GM19099 (cell line): ENCODE results near the gene IL2RA.

Source experiments
- POLR2A ChIP-seq: IDR thresholded peaks from 3 replicates; pipeline ENCODE4 v1.6.1; 2011; ENCODE audit warnings: low read depth; ENCODE audit not compliant: insufficient read length; ENCODE audit errors: extremely low read depth

The IL2RA gene

DNA sequence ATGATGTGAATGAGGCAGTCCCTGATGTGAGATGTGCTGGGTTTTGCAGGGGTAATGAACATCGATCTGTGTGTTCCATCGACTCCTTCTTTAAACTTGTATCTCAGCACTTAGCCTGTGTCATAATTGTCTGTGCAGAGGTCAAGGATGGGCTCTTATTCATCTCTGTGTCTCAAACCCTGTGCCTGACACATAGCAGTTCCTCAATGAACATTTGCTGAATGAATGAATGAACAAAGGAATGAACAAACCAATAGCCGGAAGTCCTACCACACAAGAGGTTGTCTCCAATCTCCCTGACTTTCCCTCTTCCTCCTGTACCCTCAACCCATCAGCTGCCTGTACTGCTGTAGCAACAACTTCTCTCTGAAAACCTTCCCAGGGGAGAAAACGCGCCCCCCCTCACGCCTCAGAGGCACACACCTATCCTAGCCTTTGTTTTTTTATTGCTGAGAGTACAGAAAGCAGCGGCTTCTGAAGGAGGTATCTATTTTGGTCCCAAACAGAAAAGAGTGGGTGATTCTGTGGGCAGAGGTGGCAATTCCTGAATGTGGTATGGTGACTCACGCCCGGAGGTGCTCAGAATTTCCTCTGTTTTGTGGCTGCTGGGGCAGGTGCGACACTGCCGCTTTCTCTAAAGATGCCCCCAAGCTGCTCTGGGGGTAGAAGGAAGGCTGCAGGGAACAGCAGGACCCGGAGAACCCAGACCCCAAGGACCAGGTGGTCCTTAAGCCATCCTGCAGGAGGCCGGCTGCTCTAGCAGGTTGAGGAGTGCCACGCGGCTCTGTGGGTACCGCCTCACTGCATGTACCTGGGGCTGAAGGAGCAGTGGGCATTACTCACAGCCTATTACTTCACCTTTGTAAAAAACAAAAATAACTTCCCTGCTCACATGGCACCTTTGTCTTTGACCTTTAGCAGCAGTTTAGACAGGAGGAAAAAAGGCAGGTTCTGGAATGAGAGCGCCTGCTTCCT lies 9.6 kb downstream of the IL2RA start:
- TF ChIP-seq POLR2A = no peak

DNA sequence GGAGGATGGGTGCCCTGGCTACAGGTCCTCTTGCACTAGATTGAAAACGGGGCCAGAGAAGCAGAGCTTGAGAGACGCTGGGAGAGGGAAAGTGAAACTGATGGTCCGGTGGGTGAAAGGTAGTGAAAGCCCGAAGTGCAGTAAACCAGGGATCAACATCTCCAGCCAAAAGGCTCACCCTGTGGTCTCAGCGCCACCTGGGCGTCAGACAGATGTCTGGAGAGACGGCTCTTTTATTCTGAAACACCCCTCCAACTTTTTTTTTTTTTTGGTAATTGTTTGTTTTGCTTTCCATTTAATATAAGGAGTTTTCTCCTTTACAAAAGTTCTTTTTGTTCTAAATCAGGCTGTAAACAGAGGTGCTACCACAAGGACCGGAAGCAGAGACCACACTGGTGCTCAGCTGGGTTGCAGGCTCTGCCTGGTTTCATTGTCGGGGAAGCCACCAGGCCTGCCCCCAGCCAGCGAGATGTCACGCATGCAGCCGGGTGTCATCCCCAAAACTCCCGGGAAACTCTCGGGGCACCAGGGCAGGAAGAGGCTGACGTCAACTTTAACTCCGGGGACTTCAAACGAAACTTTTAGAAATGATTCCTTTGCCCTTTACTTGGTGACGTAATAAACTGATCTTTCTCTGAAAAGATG lies 11.2 kb downstream of the IL2RA start:
- peak; percentile 37 for TF ChIP-seq POLR2A

- TF ChIP-seq POLR2A = no peak
These were observed 13.2 kb downstream of the IL2RA start for GRCh38 chr10:6049031-6049400.

DNA sequence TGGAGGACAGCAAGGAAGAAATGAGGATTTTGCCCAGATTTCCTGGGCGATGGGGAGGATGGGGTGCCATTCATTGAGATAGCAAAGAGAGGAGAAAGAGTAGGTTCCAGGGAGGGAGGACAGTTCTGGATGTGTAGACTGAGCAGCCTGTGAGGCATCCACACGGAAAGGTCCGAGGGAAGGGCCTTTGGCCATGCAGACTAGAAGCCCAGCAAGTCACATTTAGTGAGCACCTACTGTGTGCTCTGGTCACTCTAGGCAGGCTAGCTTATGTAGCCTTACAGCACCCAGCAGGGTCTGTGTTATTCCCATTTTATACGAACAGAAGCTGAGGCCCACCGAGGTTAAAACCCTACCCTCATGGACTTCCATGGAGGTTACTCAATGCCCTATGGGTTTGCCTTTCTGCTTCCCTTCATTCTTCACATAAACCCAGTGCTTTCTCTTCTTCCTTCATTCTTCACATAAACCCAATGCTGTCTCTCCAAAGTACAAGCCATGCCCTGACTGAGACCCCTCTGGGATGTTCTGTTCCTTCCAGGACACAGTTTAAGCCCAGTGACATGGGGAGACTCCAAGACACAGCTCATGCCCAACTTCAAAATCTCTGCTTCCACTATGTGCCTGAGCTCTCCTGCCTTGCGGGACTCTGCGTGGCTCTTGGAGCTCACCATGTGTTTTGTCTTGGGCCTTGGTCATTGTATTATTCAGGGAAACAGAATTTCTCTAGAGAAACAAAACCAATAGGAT lies 13.7 kb downstream of the IL2RA start:
- no peak for TF ChIP-seq POLR2A

DNA sequence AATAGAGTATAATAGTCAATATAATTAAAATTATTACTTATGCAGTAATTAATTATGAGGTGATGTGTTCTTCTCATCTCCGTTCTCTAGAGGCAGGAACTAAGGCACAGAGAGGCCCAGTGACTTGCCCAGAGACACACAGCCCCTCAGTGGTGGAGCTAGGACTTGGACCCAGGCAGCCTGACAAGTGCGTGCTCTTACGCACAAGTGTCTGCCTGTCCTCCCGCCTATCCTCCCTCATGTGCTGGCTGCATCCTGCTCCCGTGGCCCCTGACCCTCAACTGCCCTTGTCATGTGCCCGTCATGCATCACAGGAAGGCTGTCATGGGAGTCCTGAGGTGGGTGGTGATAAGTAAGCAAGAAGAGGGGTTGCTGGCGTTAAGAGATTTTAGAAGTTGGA lies 14.3 kb downstream of the IL2RA start:
- no peak for TF ChIP-seq POLR2A

- TF ChIP-seq POLR2A = no peak
These were observed 15.2 kb downstream of the IL2RA start for GRCh38 chr10:6046773-6047611.

- no peak for TF ChIP-seq POLR2A
These were observed 16.0 kb downstream of the IL2RA start for GRCh38 chr10:6045878-6046772.

GRCh38 chr10:6045314-6045848 lies 16.8 kb downstream of the IL2RA start:
- no peak for TF ChIP-seq POLR2A

- no peak for TF ChIP-seq POLR2A
These were observed 17.3 kb downstream of the IL2RA start for GRCh38 chr10:6044751-6045313.

GRCh38 chr10:6044060-6044459 lies 18.1 kb downstream of the IL2RA start:
- TF ChIP-seq POLR2A = no peak

DNA sequence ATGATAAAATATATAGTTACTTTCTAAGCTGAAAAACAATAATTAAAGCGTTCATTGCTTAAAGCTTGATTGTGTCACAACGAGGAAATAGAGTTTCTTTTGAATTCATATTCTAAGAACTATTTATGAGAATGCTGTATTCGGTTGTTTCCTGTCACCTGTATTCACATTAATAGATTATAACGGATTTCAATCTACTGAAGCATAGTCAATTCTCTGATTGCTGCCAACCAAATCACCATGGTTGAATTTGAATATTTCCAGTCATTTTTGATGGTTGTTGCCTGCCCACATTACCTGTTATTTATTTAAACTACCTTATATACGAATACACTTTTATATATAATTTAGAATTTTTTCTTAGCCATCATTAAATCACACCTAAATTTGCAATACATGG lies 22.0 kb downstream of the IL2RA start:
- TF ChIP-seq POLR2A = no peak

DNA sequence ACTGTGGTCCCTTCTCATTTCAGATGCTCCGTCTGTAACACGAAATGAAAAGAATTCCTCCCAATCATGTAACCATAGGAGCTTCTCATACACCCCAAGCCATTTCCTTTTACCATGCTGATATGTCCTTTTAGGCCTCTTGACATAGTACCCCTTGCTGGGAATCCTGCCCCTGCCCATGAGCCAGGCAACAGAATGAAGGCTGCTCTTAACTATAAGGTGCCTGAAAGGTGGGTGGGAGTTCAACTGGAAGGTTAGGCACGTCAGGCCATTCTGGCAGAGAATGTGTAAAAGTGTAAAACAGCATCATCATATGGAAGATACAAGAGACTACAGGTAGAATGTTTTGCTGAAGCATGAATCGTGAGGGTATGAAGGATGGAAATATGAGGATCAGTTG lies 22.5 kb downstream of the IL2RA start:
- TF ChIP-seq POLR2A = no peak

DNA sequence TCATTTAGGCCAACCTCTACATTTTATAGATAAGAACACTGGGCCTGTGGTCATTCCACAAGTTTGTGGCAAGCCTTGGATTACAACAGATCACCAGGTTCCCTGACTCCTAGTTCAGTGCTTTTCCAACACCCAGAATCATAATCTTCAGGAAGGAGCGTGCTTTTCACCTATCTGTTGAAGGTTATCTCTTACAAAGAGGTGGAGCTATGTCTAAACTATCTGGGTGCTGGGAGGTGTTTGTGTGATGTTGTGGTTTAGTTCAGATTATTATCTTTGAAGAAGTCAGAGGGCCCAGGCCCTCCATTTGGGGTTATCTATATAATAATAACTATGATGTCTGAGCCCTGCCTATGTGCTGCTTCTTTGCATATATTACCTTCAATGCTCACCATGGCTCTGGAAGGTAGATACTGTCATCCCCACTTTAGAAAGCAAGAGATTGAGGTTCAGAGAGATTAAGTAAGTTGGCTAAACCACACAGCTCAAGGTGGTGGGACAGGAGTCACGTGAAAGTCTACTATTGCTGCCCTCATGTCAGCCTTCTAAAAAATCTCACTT lies 24.0 kb downstream of the IL2RA start:
- no peak for TF ChIP-seq POLR2A
